ENCODE measurements around the gene PLK2. TPM values are rescaled to one million over a fixed set of nuclear protein-coding genes. Genes with fewer than 3 reads are reported as not detected.

The PLK2 gene
- total RNA-seq, 1 donor from 2014 or later: 15.0 TPM

- DNase-seq (ENCODE audit: low read depth, low spot score): no peak
- Mint-ChIP-seq H3K36me3 (ENCODE audit: low read depth) (no peaks in the 10 kb centered on the region), H3K4me3 (no peak overlapping the region), H3K9me3 (peaks cover 5% of the 10 kb centered on the region), H3K4me1 (peaks cover 6% of the 10 kb centered on the region), H3K27me3 (ENCODE audit: low read depth) (no peaks in the 10 kb centered on the region), H3K27ac (ENCODE audit: unreplicated experiment) (no peak overlapping the region)
- TF ChIP-seq CTCF (conservative IDR thresholded peaks at IDR 0.05): no peak
These were observed 18.9 kb downstream of the PLK2 start for GRCh38 chr5:58440901-58441460.

- Mint-ChIP-seq H3K27me3 (ENCODE audit: low read depth) (no peaks in the 10 kb centered on the region), H3K36me3 (ENCODE audit: low read depth) (no peaks in the 10 kb centered on the region), H3K4me1 (peaks cover 6% of the 10 kb centered on the region), H3K27ac (ENCODE audit: unreplicated experiment) (no peak overlapping the region), H3K4me3 (no peak overlapping the region), H3K9me3 (peaks cover 6% of the 10 kb centered on the region)
- DNase-seq (ENCODE audit: low read depth, low spot score): no peak
- no peak for TF ChIP-seq CTCF (conservative IDR thresholded peaks at IDR 0.05)
These were observed 20.7 kb downstream of the PLK2 start for GRCh38 chr5:58439094-58439644.

GRCh38 chr5:58437661-58438060, 22.2 kb downstream of the PLK2 start:
- H3K9me3 Mint-ChIP-seq: peaks cover 6% of the 10 kb centered on the region
- H3K27me3 Mint-ChIP-seq (ENCODE audit: low read depth): no peaks in the 10 kb centered on the region
- H3K4me3 Mint-ChIP-seq: no peak overlapping the region

GRCh38 chr5:58431832-58432231, 28.1 kb downstream of the PLK2 start:
- no peak for DNase-seq (ENCODE audit: low read depth, low spot score)
- no peaks in the 10 kb centered on the region for H3K36me3 Mint-ChIP-seq (ENCODE audit: low read depth)
- no peak overlapping the region for H3K27ac Mint-ChIP-seq (ENCODE audit: unreplicated experiment)
- H3K4me1 Mint-ChIP-seq: no peaks in the 10 kb centered on the region
- TF ChIP-seq CTCF (conservative IDR thresholded peaks at IDR 0.05): no peak
- H3K4me3 Mint-ChIP-seq: no peak overlapping the region
- H3K9me3 Mint-ChIP-seq: peaks cover 6% of the 10 kb centered on the region
- no peaks in the 10 kb centered on the region for H3K27me3 Mint-ChIP-seq (ENCODE audit: low read depth)

More at GRCh38 chr5:58437661-58438060, 22.2 kb downstream of the PLK2 start:
- H3K36me3 Mint-ChIP-seq (ENCODE audit: low read depth): no peaks in the 10 kb centered on the region
- no peak for TF ChIP-seq CTCF (conservative IDR thresholded peaks at IDR 0.05)
- H3K4me1 Mint-ChIP-seq: peaks cover 6% of the 10 kb centered on the region
- no peak overlapping the region for H3K27ac Mint-ChIP-seq (ENCODE audit: unreplicated experiment)
- DNase-seq (ENCODE audit: low read depth, low spot score): no peak

GRCh38 chr5:58412932-58413331, 47.0 kb downstream of the PLK2 start:
- H3K27me3 Mint-ChIP-seq (ENCODE audit: low read depth): no peaks in the 10 kb centered on the region
- peaks cover 17% of the 10 kb centered on the region for H3K4me1 Mint-ChIP-seq

More at GRCh38 chr5:58412932-58413331, 47.0 kb downstream of the PLK2 start:
- no peak overlapping the region for H3K27ac Mint-ChIP-seq (ENCODE audit: unreplicated experiment)
- H3K4me3 Mint-ChIP-seq: no peak overlapping the region
- no peaks in the 10 kb centered on the region for H3K36me3 Mint-ChIP-seq (ENCODE audit: low read depth)
- no peak for DNase-seq (ENCODE audit: low read depth, low spot score)
- no peaks in the 10 kb centered on the region for H3K9me3 Mint-ChIP-seq
- TF ChIP-seq CTCF (conservative IDR thresholded peaks at IDR 0.05): no peak

Measured in neural crest cell (in vitro differentiated cells).